HepG2 (cell line): ENCODE measurements around the gene TMX4. TPM values are rescaled to one million over a fixed set of nuclear protein-coding genes. Genes with fewer than 3 reads are reported as not detected.

Experiments
- ATAC-seq: fragments of 200-7000 bp; cut with Tn5 transposase; 3 replicates; pipeline ENCODE4 v1.9.1; 2020; ENCODE audit warnings: mild to moderate bottlenecking, moderate library complexity
- BruUV-seq: library from RNA; stranded (reverse); fragments of 400-500 nt; replicated peaks from 2 replicates; lab custom pipeline; 2021; lab: Mats Ljungman, UMichigan
- CTCF ChIA-PET: fragments of 300-600 bp; formaldehyde crosslinking; extraction: SDS; loops from one replicate; lab custom pipeline; 2021; ENCODE audit warnings: low total read pairs, inconsistent platforms, low intra/inter-chr PET ratio; lab: Yijun Ruan, JAX
- POLR2A ChIA-PET: fragments of 350-600 bp; sonication (Branson Sonifier 250); formaldehyde crosslinking; loops from one replicate; lab custom pipeline; 2020; ENCODE audit warnings: antibody characterized with exemption, inconsistent platforms; lab: Yijun Ruan, JAX
- DNase-seq: peaks from one replicate; pipeline ENCODE4 v3.0.0-alpha.2; 2015; ENCODE audit warnings: low spot score
- FAIRE-seq: peaks from 3 replicates; lab custom pipeline; 2011; peaks lifted over from hg19 to GRCh38; lab: Jason Lieb, UNC
- H2AFZ ChIP-seq: one replicate; pipeline ENCODE4 v1.6.1; 2011; ENCODE audit warnings: low read length, inconsistent platforms
- H3K27ac ChIP-seq: fragments of 300-600 bp; 3 replicates; pipeline ENCODE4 v1.8.0; 2011; ENCODE audit warnings: mixed run types, mild to moderate bottlenecking, mixed read lengths, low read length, inconsistent platforms; ENCODE audit not compliant: insufficient read depth; ENCODE audit errors: extremely low read length
- H3K27me3 ChIP-seq, 2 experiments: fragments of 200-600 bp in 1 of 2; 2 replicates in 1 of 2; 3 replicates in 1 of 2; pipeline versions ENCODE4 v1.6.0 to v1.8.0; 2011; ENCODE audit warnings: low read length in 2 of 2, mild to moderate bottlenecking in 2 of 2, moderate library complexity in 2 of 2, inconsistent platforms in 1 of 2; ENCODE audit not compliant: insufficient read depth in 2 of 2, control insufficient read depth in 1 of 2
- H3K36me3 ChIP-seq, 2 experiments: fragments of 200-600 bp in 1 of 2; replicated peaks in 1 of 2; 2 replicates in 1 of 2; 3 replicates in 1 of 2; pipeline versions ENCODE4 v1.5.1 to v1.8.0; 2011; ENCODE audit warnings: low read length in 2 of 2, inconsistent platforms in 1 of 2; ENCODE audit not compliant: insufficient read depth in 2 of 2, control insufficient read depth in 1 of 2
- H3K4me1 ChIP-seq: 2 replicates; pipeline ENCODE4 v1.5.1; 2012; ENCODE audit warnings: low read length, inconsistent platforms; ENCODE audit not compliant: insufficient read depth
- H3K4me2 ChIP-seq: 2 replicates; pipeline ENCODE4 v1.6.0; 2011; ENCODE audit warnings: low read depth, low read length, inconsistent platforms
- H3K4me3 ChIP-seq, 3 experiments: fragments of 200-600 bp in 1 of 3; sonication (generic), shearing (Covaris generic) in 1 of 3; replicated peaks in 1 of 3; 2 replicates each; pipeline ENCODE4 v1.5.1; 2011 to 2016; ENCODE audit warnings: low read length in 3 of 3, inconsistent platforms in 2 of 3, low read depth in 2 of 3, mild to moderate bottlenecking in 2 of 3, control low read depth in 1 of 3, mixed read lengths in 1 of 3; ENCODE audit not compliant: insufficient read depth in 1 of 3
- H3K79me2 ChIP-seq: one replicate; pipeline ENCODE4 v1.6.1; 2011; ENCODE audit warnings: low read length, inconsistent platforms; ENCODE audit not compliant: insufficient read depth
- H3K9ac ChIP-seq: 2 replicates; pipeline ENCODE4 v1.6.0; 2011; ENCODE audit warnings: mild to moderate bottlenecking, low read depth, low read length, inconsistent platforms; ENCODE audit not compliant: insufficient read depth
- H3K9me3 ChIP-seq: 2 replicates; pipeline ENCODE4 v1.5.1; 2012; ENCODE audit warnings: mild to moderate bottlenecking, low read length
- H4K20me1 ChIP-seq: 2 replicates; pipeline ENCODE4 v1.6.0; 2011; ENCODE audit warnings: inconsistent platforms, mild to moderate bottlenecking, low read length, moderate library complexity; ENCODE audit not compliant: insufficient read depth
- AFF4 ChIP-seq: sonication (generic); formaldehyde crosslinking; IDR thresholded peaks from 2 replicates; pipeline ENCODE4 v1.4.0; 2020; ENCODE audit warnings: missing genetic modification reagents
- EEA1 ChIP-seq: sonication (generic); formaldehyde crosslinking; IDR thresholded peaks from 2 replicates; pipeline ENCODE4 v1.5.1; 2020; ENCODE audit warnings: mild to moderate bottlenecking, missing genetic modification reagents, borderline replicate concordance
- ESRRA ChIP-seq: sonication (generic); formaldehyde crosslinking; IDR thresholded peaks from 2 replicates; pipeline ENCODE4 v1.5.1; 2020; ENCODE audit warnings: mild to moderate bottlenecking, low read depth, missing genetic modification reagents
- GPN1 ChIP-seq: sonication (generic); formaldehyde crosslinking; IDR thresholded peaks from 2 replicates; pipeline ENCODE4 v1.5.1; 2020; ENCODE audit warnings: missing genetic modification reagents, borderline replicate concordance
- KDM6A ChIP-seq: IDR thresholded peaks from 2 replicates; pipeline ENCODE4 v1.6.1; 2016; ENCODE audit warnings: low read depth
- MATR3 ChIP-seq: sonication (generic); formaldehyde crosslinking; IDR thresholded peaks from 2 replicates; pipeline ENCODE4 v1.4.0; 2020; ENCODE audit warnings: missing genetic modification reagents
- NFYC ChIP-seq: IDR thresholded peaks from 2 replicates; pipeline ENCODE4 v1.6.1; 2016; ENCODE audit warnings: missing genetic modification reagents, missing compliant biosample characterization
- PAXIP1 ChIP-seq: sonication (generic); formaldehyde crosslinking; conservative IDR thresholded peaks from 2 replicates; pipeline ENCODE4 v1.4.0; 2020; ENCODE audit warnings: mild to moderate bottlenecking, missing genetic modification reagents, moderate library complexity
- TEF ChIP-seq: sonication (generic); formaldehyde crosslinking; IDR thresholded peaks from 2 replicates; pipeline ENCODE4 v1.5.0; 2020; ENCODE audit warnings: missing genetic modification reagents
- ZFP62 ChIP-seq: sonication (generic); formaldehyde crosslinking; IDR thresholded peaks from 2 replicates; pipeline ENCODE4 v1.4.0; 2020; ENCODE audit warnings: missing genetic modification reagents
- ZNF101 ChIP-seq: sonication (generic); formaldehyde crosslinking; IDR thresholded peaks from 2 replicates; pipeline ENCODE4 v1.4.0; 2020; ENCODE audit warnings: mild to moderate bottlenecking, low read depth, missing genetic modification reagents, borderline replicate concordance
- ZNF264 ChIP-seq: sonication (generic); formaldehyde crosslinking; IDR thresholded peaks from 2 replicates; pipeline ENCODE4 v1.4.0; 2020; ENCODE audit warnings: missing genetic modification reagents
- ZNF557 ChIP-seq: sonication (generic); formaldehyde crosslinking; IDR thresholded peaks from 2 replicates; pipeline ENCODE4 v1.4.0; 2020; ENCODE audit warnings: missing genetic modification reagents
- ZNF577 ChIP-seq: sonication (generic); formaldehyde crosslinking; IDR thresholded peaks from 2 replicates; pipeline ENCODE4 v1.4.0; 2020; ENCODE audit warnings: mild to moderate bottlenecking, low read depth, missing genetic modification reagents, borderline replicate concordance
- ZSCAN22 ChIP-seq: sonication (generic); formaldehyde crosslinking; IDR thresholded peaks from 2 replicates; pipeline ENCODE4 v1.4.0; 2020; ENCODE audit warnings: mild to moderate bottlenecking, missing genetic modification reagents
- WGBS: methylation state at CpG from one replicate; pipeline ENCODE4 v1.1.6; 2017; ENCODE audit warnings: low lambda C conversion rate; 5-methylcytosine and 5-hydroxymethylcytosine counted together
- in situ Hi-C: cut with HindIII; loops from 2 replicates; pipeline ENCODE4 v1.10.0; 2017; ENCODE audit warnings: low pct_unique_long_range_greater_than_20kb; ENCODE audit not compliant: extremely low pct_ligation_motif_present
- intact Hi-C: fragments of 100-400 bp; cut with micrococcal nuclease; formaldehyde crosslinking; loops from one replicate; pipeline ENCODE4 v1.10.0; 2022; ENCODE audit not compliant: unreplicated experiment
- polyA plus RNA-seq, 8 experiments: library from polyadenylated mRNA; depleted of rRNA in 3 of 8; stranded (reverse) in 7 of 8; unstranded in 1 of 8; fragments of >200 nt; fragmentation: Illumina TruSeq in 4 of 8; extraction: Trizol in 4 of 8; gene quantifications; 2 replicates each; pipeline versions ENCODE4 v1.2.1 to v1.2.3, GENCODE V29; 2011 to 2016; ENCODE audit warnings: low read depth in 4 of 8, missing spikeins in 1 of 8, mixed read lengths in 1 of 8; ENCODE audit not compliant: insufficient read depth in 1 of 8
- total RNA-seq, 5 experiments: library from RNA; depleted of rRNA; stranded (reverse); fragments of >200 nt; fragmentation: Illumina TruSeq; extraction: Trizol; gene quantifications; 2 replicates each; pipeline ENCODE4 v1.2.3, GENCODE V29; 2016; ENCODE audit warnings: low read depth in 1 of 5
- TF ChIP-seq, protein P1 (sequence below): sonication (generic); formaldehyde crosslinking; IDR thresholded peaks from 2 replicates; pipeline ENCODE4 v1.8.0; 2022; ENCODE audit warnings: missing genetic modification reagents, mild to moderate bottlenecking, moderate library complexity, borderline replicate concordance

The TMX4 gene
- total and polyA plus RNA-seq, 2 of the 13 experiments (the other 11 are each of a cell fraction or from before 2014, with no cell fraction given), result 7.6 to 21.4 TPM

- Histone ChIP-seq H3K9ac (no peak overlapping the region), H3K4me2 (no peak overlapping the region), H3K4me1 (no peaks in the 10 kb centered on the region), H4K20me1 (no peaks in the 10 kb centered on the region), H3K9me3 (no peaks in the 10 kb centered on the region), H3K27me3 (peaks cover 0 to 3% of the 10 kb centered on the region in 2 experiments; a peak in 1 of 5 replicates), H3K27ac (no peak overlapping the region), H3K4me3 (no peak overlapping the region), H2AFZ (no peak overlapping the region), H3K36me3 (no peaks in the 10 kb centered on the region), H3K79me2 (no peaks in the 10 kb centered on the region)
- FAIRE-seq, result no peak
- BruUV-seq, result no TSS peak
- intact Hi-C loops, result no loop called here
- no peak for ATAC-seq
- DNase-seq, result no peak
- in situ Hi-C loops, result no loop called here
- CTCF ChIA-PET, result no interaction called here
- POLR2A ChIA-PET, result no interaction called here
- 19% methylated on average over 1 of the region's 1 CpG for WGBS
- no peak for TF ChIP-seq NFYC (CRISPR knock-in tag)
- TF ChIP-seq ZFP62 (CRISPR knock-in tag), result no peak
- no peak for TF ChIP-seq ZNF101
- no peak for TF ChIP-seq KDM6A
- TF ChIP-seq ZNF264 (CRISPR knock-in tag), result no peak
- TF ChIP-seq ESRRA (CRISPR knock-in tag), result no peak
- no peak for TF ChIP-seq GPN1
- no peak for TF ChIP-seq ZNF577 (CRISPR knock-in tag)
- TF ChIP-seq MATR3 (CRISPR knock-in tag), result no peak
- no peak for TF ChIP-seq EEA1 (CRISPR knock-in tag)
- no peak for TF ChIP-seq ZSCAN22
- no peak for TF ChIP-seq AFF4 (CRISPR knock-in tag)
- TF ChIP-seq PAXIP1 (CRISPR knock-in tag), result no peak
- no peak for TF ChIP-seq TEF (CRISPR knock-in tag)
- no peak for TF ChIP-seq ZNF557 (CRISPR knock-in tag)
- TF ChIP-seq, protein P1, sequence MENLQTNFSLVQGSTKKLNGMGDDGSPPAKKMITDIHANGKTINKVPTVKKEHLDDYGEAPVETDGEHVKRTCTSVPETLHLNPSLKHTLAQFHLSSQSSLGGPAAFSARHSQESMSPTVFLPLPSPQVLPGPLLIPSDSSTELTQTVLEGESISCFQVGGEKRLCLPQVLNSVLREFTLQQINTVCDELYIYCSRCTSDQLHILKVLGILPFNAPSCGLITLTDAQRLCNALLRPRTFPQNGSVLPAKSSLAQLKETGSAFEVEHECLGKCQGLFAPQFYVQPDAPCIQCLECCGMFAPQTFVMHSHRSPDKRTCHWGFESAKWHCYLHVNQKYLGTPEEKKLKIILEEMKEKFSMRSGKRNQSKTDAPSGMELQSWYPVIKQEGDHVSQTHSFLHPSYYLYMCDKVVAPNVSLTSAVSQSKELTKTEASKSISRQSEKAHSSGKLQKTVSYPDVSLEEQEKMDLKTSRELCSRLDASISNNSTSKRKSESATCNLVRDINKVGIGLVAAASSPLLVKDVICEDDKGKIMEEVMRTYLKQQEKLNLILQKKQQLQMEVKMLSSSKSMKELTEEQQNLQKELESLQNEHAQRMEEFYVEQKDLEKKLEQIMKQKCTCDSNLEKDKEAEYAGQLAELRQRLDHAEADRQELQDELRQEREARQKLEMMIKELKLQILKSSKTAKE, result no peak
These were observed 69.2 kb downstream of the TMX4 start for GRCh38 chr20:7950387-7950786.
